Right ventricle myocardium inferior (tissue), 1 donor: Measurements from ENCODE around the gene FBXL13. TPM values are rescaled to one million over a fixed set of nuclear protein-coding genes. Genes with fewer than 3 reads are reported as not detected.
"Not testable (repeated sequence)": the region's sequence is repeated elsewhere in the genome, so short reads cannot be mapped to it uniquely, and the experiment has no call there.

Source experiments
- ATAC-seq: fragments of 200-7000 bp; cut with Tn5 transposase; one replicate; pipeline ENCODE4 v1.9.1; 2020; ENCODE audit warnings: mild to moderate bottlenecking, moderate library complexity
- DNase-seq: peaks from one replicate; pipeline ENCODE4 v3.0.0; 2021; ENCODE audit errors: missing footprints
- intact Hi-C: fragments of 100-400 bp; cut with DNase I; formaldehyde crosslinking; loops from one replicate; pipeline ENCODE4 v1.11.0; 2022
- total RNA-seq: library from RNA; stranded (reverse); fragmentation: NEBNext Ultra II Directional; extraction: Animal tissue kit (Norgen Biotek cat#: 25700); gene quantifications from one replicate; pipeline ENCODE4 v1.2.1, GENCODE V29; 2021
- donor health status: DM: no; HTN: yes; CAD: no; lungs with severe emphysema.

Gene FBXL13
- total RNA-seq, 1 donor from 2014 or later = 0.24 TPM

DNA sequence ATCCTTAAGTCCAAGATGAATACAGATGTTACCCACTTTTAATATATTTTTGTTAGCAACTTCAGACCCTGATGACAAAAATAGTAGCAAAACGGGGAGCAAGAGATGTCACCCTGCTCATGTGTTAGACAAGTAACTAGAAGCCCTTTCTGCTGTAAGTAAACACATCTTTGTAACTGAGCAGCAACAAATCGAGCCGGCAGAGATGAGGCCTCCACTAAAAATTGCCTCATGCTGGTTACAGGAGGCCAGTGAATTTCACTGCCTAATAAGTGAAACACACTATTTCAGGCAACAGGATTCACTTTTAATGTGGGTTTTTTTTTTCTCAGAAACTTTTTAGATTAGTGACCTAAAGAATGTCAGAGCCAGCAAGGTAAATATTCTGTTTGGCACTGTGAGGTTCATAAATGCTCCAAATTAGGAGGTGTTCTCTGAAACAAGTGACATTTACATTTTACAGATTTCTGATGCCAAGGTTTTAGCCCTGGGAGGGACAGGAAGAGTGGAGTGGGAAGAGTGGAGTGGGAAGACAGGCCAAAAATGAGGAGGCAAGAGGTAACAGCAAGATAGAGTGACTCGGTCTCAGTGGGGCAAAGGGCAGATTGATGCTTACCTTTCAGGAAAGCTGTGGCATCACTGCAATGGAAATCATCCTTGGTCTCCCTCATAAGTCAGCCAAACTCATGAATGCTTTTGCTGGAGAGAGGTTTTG lies 215.4 kb downstream of the FBXL13 start:
- DNase-seq = no peak
- intact Hi-C loops = no loop called here
- no peak for ATAC-seq

DNA sequence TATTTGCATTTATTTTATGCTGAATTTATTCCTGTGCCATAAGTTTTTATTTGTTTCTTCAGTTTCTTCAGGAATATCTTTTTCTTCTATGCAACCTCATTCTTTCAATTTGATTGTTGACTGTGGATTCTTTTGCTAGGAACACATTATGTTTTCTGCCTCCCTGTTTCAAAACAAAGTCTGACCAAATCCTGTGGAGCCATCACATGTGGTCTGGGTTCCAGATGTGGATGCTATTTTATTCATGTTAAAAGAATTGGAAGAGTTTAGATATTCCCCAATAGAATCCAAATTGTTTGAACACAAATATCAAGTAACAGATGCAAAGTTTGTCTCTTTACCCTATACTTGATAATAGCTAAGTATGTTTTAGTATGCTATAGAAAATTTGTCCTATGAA lies 218.6 kb downstream of the FBXL13 start:
- no peak for DNase-seq
- intact Hi-C loops = no loop called here
- ATAC-seq = no peak

DNA sequence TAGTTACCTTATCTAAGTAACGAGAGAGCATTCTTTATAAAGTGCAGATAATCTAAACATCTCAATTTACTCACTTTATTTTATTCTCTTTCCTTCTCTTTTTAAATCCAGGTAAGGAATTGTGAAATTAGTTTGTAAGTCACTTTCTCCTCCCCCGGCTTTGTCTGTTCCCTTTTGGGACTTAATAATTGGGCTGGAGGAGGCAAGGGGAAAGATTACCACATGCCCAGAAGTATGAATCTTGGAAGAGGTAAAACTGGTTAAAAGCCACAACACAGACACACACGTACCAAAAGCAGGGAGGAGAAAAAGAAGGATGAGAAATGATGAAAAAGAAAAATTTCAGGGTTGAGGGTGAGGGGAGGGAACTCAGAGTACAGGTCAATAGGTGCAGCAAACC lies 225.1 kb downstream of the FBXL13 start:
- ATAC-seq = no peak
- DNase-seq = no peak
- intact Hi-C loops = no loop called here

GRCh38 chr7:102849079-102849478 lies 225.5 kb downstream of the FBXL13 start:
- ATAC-seq = no peak
- DNase-seq = no peak

GRCh38 chr7:102845346-102845745 lies 229.2 kb downstream of the FBXL13 start:
- intact Hi-C loops = no loop called here

More at GRCh38 chr7:102849079-102849478, 225.5 kb downstream of the FBXL13 start:
- intact Hi-C loops = no loop called here

DNA sequence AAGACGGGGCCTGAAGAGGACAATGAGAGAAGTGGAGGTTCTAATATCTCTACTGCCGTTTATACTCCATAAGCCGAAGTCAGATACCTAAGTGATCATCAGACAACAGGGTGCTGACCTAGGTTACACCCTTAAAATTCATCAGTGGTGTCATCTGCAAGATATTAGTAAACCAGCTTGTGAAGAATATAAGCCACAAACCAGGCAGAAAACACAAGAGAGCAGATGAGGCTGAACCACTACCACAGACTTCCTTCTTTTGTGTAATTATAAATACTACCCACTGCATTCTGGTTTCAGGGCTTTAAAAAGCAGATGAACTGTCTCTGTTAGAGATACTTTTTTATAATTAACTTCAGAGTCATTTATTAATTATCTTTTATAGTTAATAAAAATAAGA lies 230.7 kb downstream of the FBXL13 start:
- intact Hi-C loops = no loop called here
- ATAC-seq (no peak), DNase-seq (no peak)

More at GRCh38 chr7:102845346-102845745, 229.2 kb downstream of the FBXL13 start:
- ATAC-seq = no peak
- DNase-seq = no peak

GRCh38 chr7:102842284-102842683 lies 232.3 kb downstream of the FBXL13 start:
- intact Hi-C loops = no loop called here
- ATAC-seq (no peak), DNase-seq (no peak)

- DNase-seq (no peak), ATAC-seq (no peak)
- intact Hi-C loops = no loop called here
These were observed 233.3 kb downstream of the FBXL13 start for GRCh38 chr7:102841290-102841689.

DNA sequence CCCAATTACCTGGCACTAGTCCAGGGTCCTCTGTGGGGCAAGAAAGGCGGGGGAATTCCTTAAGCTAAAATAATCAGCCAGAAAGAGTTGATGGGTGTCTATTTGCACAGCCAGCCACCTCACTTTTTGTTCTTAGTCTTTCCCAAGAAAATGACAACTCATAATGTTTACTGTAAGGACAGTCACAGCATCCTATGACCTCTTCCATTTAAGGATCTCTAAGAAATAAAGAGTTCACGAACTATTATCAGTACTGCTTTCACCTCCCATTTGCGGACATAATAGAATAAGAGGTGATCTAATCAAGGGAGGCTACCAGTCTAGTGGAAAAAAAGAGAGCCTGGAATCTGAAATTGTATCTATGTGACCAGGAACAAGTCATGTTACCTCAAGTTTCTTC lies 234.2 kb downstream of the FBXL13 start:
- intact Hi-C loops = no loop called here
- no peak for ATAC-seq
- DNase-seq = no peak

- intact Hi-C loops = not testable (repeated sequence)
These were observed 236.0 kb downstream of the FBXL13 start for GRCh38 chr7:102838572-102839101.

GRCh38 chr7:102837802-102838201 lies 236.8 kb downstream of the FBXL13 start:
- intact Hi-C loops = no loop called here
- DNase-seq (no peak), ATAC-seq (no peak)

More at GRCh38 chr7:102838572-102839101, 236.0 kb downstream of the FBXL13 start:
- not testable (repeated sequence) for DNase-seq, ATAC-seq

DNA sequence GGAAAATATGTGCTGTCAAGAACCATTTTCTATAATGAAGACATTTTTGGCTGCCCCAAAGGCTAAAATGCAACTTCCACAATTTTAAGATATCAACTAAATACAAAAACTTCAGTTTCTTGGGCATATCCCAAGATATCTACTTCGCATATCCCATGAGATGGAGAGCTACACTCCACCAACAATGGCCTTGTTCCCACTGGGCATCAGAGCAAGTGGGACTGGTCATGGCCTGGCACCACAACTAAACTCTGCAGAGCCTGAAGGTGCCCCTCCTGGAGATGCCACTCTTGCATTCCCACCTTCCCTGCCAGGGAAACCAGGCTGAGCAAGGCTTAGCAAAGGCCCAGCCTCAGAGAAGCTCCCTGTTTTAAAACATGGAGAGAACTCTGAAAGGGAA lies 237.6 kb downstream of the FBXL13 start:
- no peak for ATAC-seq
- no peak for DNase-seq
- intact Hi-C loops = no loop called here

GRCh38 chr7:102836191-102836919 lies 238.2 kb downstream of the FBXL13 start:
- intact Hi-C loops = no loop called here
- DNase-seq = no peak
- ATAC-seq = no peak

DNA sequence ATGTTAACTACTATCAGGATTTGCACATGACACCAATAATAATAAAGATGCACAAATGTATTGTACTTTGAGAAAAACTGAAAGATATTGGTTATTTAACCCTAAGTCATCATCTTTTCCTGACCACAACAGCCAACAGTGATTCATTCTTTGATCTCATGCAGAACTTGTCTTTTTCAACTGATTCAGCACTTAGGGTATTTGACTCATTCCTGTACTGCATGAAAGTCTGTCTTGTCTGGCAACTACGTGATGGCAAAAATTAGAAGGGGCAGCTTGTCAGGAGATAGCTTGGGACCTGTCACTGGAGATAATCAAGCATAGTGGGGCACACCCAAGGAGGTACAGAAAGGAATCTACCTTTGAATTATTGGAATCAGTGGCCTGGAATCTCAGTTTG lies 239.6 kb downstream of the FBXL13 start:
- DNase-seq (no peak), ATAC-seq (no peak)
- intact Hi-C loops = no loop called here

GRCh38 chr7:102834466-102834865 lies 240.1 kb downstream of the FBXL13 start:
- intact Hi-C loops = no loop called here
- no peak for ATAC-seq
- DNase-seq = no peak

DNA sequence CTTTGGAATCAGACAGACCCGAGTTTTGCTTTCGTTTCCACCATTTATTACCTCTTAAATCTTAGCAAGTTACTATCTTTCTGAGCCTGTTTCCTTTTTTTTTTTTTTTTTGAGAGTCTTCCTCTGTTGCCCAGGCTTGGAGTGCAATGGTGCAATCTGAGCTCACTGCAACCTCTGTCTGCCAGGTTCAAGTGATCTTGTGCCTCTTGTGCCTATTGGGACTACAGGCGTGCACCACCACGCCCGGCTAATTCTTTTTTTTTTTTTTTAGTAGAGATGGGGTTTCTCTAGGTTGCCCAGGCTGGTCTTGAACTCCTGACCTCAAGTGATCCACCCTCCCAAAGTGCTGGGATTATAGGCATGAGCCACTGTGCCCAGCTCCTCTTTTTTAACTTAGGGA lies 241.3 kb downstream of the FBXL13 start:
- ATAC-seq (no peak), DNase-seq (no peak)
- intact Hi-C loops = no loop called here

GRCh38 chr7:102832674-102833073 lies 241.9 kb downstream of the FBXL13 start:
- intact Hi-C loops = no loop called here
- DNase-seq = no peak
- ATAC-seq = no peak

- intact Hi-C loops = no loop called here
- no peak for DNase-seq
- no peak for ATAC-seq
These were observed 244.4 kb downstream of the FBXL13 start for GRCh38 chr7:102830197-102830596.

- intact Hi-C loops = no loop called here
- no peak for DNase-seq
- no peak for ATAC-seq
These were observed 245.5 kb downstream of the FBXL13 start for GRCh38 chr7:102829075-102829474.

DNA sequence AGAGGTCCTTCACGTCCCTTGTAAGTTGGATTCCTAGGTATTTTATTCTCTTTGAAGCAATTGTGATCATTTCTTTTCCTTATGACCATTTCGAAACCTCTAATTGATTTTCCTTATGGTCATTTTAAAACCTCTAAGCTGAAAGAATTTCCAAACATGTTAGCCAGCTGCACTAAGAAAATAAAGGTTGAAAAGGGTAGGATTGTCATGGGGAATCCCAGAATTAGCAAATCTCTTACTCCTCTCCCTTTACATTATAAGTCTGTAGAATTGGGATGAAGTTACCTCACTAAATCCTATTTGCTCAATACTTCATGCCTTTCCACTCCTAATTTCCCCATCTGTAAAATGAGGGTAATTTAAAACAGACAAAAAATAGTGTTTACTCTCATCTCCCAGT lies 246.3 kb downstream of the FBXL13 start:
- DNase-seq (no peak), ATAC-seq (no peak)
- intact Hi-C loops = no loop called here
